GM21576 (cell line): Measurements from ENCODE around the gene PRADC1.

ENCODE experiments used
- ATAC-seq: cut with Tn5 transposase; IDR thresholded peaks from one replicate; pipeline ENCODE4 v1.9.1; 2021; ENCODE audit warnings: mild to moderate bottlenecking, moderate library complexity; ENCODE audit not compliant: unreplicated experiment

The PRADC1 gene

DNA sequence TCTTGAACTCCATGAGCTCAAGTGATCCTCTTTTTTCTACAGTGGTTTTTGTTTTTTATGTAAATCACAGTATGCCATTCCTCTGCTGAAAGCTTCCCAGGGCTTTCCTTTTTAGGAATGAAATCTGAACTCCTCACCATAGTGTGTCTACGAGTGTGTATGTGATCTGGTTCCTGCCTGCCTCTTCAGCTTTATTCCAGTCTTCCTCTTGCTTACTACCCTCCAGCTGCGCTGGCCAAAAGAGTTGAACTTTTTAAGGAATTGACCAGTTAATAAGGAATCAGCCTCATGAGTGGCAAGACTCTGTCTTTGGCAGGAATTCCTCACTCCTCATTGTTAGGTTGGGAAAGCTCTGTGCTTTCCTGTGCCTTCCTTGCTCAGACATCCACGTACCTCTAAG, 5.1 kb upstream of the PRADC1 start:
- no peak for ATAC-seq

DNA sequence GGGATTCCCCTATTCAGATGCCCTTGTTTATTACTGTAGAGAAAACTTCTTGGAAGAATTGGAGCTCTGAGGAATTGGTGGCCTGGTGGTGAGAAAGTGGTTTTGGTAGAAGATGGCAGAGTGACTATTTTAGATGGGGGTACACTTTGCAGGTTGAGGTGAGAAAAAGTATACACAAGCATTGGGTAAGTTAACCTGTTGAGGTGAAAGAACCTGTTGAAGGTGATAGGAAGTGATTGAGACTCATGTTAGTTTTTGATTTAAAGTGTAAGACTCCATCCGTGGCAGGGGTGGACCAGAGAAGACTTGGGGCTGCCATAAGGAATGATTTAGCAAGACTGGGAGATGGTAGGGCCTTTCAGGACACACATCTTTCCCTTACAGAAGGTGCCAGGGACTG, 4.1 kb upstream of the PRADC1 start:
- ATAC-seq = no peak

DNA sequence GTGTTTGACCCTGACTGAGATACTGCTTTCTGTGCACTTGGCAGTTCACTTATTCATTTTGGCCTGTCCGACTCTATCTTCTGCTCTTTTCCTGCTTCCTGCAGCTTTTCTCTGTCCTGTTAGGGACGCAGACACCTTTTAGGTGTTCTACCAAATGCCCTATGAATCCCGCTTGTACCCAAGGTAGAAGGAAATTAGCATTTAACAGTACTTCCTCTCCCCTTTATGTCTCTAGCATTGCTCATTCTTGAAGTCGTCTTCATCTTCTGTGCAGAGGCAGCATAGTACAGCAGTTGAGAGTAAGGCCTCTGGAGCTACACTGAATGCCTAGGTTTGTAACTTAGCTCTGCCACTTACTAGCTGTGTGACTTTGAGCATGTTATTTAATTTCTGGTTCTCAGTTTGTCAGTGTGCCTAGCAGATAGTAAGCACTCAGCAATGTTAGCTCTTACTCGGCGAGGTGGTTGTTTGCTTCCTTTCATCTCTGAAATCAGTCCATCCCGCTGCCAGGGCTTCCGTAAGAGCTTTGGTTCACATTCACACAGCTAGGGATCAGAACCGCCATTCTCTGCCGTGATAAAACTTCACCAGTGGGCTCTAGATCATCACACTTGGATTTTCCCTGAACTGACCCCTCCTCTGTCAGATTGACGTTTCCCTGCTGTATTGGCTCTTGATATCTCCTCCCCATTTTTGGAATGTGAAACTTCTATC, 2.4 kb upstream of the PRADC1 start:
- ATAC-seq = no peak

DNA sequence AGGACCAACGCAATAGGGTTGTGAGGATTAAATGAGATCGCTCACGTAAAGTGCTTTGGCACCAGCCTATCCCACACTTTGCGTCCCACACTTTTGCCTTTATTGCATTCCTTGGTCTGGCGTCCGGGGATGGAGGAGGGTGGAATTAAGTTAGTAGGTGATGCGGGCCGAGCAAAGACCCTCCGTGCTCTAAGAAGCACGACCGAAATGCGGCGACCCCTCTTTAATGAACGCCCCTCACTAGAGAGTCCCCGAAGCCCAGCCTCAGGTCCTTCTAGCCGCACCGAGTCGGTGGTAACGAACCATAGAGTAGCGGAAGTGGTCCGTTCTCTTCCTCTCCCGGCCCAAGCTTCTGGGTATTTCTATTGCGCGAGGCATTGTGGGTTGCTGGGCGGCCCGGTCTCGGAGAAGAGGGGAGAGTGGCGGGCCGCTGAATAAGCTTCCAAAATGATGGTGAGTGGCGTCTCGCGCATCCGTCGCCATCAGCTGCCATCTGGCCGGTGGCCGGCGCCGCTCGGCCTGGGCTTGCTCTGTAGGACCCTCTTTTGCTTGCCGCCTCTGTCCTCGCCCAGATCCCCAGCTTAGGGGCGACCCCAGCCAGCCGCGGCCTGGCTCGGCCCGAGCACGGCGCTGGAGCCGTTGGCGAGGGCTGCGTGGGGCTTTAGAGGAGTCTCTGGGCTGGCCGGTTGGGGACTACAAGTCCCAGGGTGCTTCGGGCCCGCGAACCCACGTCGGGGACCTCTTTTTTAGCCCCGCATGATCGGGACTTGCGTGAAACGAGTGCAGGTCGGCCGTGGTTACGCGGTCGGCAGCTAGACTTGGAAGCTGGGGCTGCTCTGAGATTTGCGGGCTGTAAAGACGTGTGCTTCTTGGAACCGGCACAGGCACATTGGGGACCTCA, 1.1 kb upstream of the PRADC1 start, which contains the start of gene CCT7:
CCT7 (plus strand) TSS at position 377 of the 901 bp plus-strand sequence; CDS start at position 448, 71 bp downstream.
- ATAC-seq = peak; percentile 55

DNA sequence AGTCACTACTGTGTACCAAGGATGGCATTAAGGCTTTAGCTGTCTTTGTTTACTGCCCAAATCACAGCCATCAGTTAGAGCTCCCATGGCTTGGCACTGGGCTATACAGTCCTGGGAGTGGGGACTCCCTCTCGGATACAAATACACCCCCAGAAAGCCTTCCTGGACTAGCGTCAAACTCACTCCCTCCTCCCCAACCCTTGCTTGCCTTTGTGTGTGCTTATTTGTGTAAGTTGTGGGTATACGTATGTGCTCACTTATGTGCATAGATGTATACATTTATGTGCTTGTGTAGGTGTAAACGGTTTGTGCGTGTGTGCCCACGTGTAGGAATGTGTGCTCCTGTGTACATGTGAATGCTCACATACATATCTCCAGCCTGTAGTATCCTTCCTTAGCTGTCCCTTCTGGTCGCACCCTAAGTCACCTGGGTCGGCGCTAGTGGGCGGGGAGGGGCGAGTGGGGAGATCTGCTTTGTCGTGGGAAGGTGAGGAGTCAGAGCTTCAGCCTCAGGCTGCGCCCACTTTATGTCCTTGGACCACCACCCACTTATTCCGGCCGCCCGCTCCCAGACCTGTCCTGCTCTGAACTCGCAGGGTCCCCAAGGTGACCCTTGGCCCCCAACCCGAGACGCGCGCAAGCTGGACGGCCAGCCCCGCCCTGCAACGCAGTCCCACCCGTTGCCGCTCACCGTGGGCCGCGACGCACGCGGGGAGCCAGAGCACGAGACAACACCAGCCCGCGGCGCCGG, 461 bp downstream of the PRADC1 start:
- peak; percentile 2 for ATAC-seq

DNA sequence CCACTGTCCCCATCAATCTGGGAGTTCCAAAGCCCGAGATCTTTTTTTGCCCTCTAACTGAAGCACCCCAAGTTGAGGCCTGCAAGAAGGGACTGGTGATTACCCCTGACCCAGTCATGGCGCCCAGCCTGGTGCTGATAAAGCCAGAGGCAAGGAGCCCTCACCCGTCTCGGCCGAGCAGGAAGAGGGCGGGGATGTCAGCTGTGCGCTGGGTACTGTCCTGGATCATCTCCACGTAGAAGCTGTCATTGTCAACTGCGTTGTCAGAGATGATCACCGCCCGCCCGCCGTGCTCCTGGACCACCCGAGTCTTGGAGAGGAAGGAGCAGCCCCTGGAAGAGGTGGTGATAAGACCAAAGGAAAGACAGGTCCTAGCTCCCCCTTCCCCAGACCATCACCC, 4.4 kb downstream of the PRADC1 start:
- no peak for ATAC-seq

DNA sequence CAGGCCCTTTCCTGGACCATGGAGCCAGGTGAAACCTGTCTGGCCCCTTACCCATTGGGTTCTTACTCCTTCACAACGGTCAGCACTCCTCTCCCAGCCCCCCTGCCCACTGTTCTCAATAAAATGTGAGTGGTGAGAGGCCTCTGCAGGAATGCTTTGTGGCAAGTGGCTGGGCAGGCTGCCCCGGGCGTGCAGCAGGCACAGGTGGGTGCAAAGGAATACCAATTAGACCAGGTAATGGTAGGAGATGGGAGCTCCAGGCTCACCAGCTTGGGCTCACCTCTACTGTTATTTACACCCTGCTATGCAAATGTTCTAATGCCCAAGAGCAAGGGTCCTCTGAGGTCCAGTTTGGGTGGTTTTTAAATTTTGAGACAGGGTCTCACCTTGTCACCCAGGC, 6.0 kb downstream of the PRADC1 start:
- ATAC-seq = no peak

DNA sequence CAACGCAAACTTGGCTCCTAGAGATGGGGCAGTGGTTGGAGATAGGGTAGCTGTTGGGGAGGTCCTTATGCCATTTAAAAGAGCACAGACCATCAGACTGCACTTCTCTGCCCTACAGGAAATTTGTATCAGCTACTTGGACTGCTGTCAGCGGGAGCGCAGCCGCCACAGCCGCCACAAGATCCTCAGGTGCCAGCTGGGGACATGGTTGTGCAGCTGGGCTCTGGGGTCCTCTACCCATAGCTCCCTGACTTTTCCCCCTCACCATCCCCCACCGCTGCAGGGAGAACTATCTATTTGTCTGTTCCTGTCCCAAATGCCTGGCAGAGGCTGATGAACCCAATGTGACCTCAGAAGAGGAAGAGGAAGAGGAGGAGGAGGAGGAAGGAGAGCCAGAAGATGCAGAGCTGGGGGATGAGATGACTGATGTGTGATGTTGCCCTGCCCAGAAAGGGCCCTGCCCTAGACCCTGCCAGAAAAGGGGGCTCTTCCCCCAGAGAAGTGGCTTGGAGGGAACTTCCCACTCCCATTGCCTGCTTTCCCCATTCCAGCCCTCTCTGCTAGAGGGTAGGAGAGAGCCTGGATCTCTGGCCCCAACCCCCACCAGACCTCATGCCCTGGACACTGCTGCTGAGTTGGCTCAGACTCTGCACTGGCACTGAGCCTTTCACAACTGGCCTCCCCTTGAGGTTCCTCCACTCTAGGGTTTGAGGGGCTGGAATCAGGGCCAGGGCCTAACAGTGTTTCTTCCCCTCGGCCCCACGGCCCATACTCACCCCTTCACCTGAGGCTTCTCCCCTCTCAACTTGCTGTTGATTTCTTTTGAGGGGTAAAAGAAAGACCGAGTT, 7.3 kb downstream of the PRADC1 start:
- ATAC-seq = no peak

DNA sequence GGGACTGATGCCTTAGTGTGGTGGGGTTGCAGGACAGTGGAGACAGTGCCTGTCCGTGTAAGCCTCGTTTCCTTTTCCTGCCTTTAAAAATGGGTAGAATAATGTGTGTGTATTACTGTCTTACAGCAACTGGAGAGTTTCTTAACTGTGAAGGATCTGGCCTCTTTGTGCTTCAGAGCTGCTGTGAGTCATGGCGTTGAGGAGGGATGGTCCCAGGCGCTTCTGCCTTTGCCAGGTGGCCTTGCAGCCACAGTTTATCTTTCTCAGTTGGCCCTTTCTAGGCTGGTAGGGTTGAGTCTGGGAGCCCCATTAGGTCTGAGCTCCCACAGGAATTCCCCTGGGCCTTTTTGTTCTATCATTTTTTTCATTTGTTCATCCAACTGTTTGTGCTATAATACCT, 9.2 kb downstream of the PRADC1 start:
- no peak for ATAC-seq

DNA sequence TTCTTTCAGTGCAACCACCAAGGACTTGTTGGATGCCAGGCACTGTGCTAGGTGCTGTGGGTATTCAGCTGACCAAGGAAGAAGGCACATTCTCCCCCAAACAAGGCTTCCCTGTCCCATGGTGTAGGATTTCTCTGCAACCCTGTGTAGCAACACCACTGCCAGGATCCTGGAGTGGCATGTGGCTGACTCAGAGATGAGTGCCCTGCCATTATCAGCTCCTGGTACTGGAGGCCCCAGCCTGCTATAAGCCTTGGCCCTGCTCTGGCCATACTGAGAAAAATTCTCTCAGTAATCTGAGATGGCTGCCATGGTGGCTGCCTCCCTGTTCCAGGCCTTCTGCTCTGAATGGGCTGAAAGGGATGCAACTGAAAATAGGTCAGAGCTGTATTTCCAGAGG, 14.7 kb downstream of the PRADC1 start:
- no peak for ATAC-seq

DNA sequence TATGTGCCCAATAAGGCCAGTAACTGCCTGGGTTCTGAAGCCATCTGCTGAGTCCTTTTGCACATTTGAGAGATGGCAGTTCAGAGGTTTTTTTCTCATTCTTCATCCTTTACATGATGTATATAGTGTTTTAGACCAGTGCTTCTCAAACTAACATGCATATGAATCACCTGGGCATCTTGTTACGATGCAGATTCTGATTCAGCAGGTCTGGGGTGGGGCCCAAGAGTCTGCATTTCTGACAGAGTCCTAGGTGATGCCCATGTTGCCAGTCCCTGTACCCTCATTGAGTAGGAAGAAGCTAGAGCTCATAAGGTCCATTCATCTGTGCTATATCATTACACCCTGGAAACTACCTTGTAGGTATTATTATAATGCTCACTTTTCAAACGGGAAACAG, 15.2 kb downstream of the PRADC1 start:
- ATAC-seq = no peak

DNA sequence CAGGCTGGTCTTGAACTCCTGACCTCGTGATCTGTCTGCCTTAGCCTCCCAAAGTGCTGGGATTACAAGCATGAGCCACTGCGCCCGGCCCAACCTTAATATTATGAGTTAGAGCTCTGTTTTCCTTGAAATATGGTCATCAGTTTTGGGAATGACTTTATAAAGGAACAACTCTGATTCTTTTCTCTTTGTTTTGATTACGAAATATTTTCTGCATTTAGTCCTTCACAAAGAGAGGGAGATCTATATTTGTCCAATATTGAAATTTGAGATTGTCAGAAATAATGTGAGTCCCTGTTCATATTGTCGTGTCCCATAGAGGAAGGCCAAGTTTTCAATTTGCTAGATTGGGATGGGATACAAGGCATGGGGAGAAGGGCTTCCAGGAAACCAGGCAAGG, 15.9 kb downstream of the PRADC1 start:
- ATAC-seq = no peak

DNA sequence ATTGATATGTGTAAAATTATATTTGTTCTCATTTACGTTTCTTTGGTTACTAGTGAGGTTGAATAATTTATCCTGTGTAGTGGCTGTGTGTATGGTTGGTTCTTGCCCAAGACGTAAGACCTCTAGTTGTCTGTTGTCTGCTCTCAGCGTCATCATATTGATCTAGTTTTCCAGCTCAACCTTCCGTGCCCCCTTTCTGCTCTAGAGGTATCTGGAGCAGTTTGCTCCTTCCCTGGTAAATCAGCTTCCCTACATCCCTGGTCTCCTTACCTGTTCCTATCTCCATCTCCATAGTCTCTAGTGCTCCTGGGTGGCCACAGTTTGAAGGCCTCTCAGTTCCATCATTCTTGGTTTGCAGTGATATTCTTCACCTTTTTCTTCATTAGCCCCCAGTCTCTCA, 17.8 kb downstream of the PRADC1 start:
- no peak for ATAC-seq

DNA sequence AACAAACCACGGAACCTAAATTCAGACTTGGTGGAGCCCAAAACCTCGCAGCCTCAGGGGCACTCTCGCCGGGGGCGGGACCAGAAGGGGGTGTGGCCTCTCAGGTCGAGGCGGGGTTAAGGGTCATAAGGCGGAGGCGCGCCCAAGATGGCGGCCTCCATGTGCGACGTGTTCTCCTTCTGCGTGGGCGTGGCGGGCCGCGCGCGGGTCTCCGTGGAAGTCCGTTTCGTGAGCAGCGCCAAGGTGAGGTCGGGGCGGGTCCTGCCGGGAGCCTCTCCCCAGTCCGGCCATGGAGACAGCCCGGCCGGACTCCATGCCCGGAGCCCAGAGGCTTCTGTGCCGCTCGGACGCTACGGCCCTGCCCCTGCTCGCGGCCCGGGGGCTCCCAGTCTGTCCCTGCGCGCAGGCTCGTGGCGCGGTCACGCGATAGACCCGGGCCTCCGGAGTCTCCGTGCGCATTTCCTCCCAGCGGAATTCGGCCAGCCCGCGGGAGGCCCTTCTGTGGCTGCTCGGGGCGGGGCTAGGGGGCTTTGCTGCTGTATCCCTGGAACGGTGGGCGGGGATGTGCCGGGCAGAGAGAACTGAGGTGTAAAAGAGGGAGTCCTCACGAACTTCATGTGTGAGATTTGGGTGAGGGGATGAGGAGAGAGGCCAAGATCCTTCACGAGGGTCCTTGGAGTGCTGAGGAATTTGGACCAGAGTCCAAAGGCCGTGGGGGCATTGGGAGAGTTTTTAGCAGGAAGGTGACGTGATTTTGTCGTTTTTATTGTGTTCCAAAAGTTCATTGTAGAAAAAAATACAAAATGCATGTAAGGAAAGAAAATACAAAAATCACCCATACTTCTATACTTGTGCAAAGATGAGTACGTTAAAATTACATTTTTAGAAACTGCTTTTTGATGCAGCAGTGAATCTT, 18.7 kb downstream of the PRADC1 start, which contains the start of gene SMYD5:
SMYD5 (plus strand) TSS at position 126 of the 916 bp plus-strand sequence; CDS start at position 148, 22 bp downstream.
- peak; percentile 92 for ATAC-seq

DNA sequence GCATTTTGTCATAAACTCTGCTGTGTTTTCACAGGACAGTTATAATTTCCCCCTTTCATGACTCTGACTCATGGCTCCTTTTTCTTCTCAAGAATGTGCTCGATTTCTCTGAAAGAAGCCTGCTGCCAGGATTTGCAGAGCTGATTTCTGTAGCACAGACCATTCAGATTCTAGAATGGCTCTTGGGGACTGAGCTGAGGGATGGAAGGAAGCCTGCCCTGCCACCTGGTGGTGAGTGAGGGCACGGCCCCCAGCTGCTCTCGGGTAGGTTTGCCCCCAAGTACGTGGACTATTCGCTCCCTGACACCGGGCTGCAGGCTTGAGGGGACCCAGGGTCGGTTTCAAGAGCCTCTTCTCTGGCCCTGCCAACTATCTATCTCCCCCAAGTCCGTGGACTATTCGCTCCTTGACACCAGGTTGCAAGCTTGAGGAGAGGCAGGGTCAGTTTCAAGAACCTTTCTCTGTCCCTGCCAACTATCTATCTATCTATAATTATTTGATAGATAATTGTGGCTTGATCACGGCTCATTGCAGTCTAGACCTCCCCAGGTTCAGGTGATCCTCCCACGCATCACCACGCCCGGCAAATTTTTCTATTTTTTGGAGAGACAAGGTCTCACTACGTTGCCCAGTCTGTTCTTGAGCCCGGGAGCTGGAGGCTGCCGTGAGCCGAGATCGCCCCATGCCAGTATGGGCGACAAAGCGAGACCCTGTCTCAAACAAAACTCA, 20.4 kb downstream of the PRADC1 start:
- peak; percentile 73 for ATAC-seq

DNA sequence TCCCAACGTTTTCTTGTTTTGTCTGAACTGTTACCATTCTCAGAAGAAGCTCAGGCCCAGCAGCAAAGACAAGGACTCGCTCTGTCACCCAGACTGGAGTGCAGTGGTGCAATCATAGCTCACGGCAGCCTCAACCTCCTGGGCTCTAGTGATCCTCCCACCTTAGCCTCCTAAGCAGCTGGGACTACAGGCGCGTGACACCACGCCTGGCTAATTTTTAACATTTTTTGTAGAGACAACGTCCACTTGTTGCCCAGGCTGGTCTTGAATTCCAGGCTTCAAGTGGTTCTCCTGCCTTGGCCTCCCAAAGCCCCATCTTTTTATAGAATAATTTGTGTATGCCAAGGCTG, 21.0 kb downstream of the PRADC1 start:
- ATAC-seq = no peak

DNA sequence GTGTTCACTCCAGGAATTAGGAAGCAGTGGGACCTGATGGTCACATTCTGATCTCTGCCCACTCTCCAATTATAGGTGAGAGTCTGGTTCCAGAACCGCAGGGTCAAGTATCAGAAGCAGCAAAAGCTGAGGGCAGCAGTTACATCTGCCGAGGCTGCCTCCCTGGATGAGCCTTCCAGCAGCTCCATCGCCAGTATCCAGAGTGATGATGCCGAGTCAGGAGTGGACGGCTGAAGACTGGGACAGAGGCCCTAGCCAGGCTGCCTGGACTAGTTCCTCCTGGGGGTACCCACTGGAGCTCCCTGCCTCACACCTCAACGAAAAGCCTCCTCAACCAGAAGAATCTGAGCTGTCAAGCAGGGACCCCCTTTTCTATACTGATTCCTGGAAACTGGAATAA, 22.3 kb downstream of the PRADC1 start:
- ATAC-seq = no peak

DNA sequence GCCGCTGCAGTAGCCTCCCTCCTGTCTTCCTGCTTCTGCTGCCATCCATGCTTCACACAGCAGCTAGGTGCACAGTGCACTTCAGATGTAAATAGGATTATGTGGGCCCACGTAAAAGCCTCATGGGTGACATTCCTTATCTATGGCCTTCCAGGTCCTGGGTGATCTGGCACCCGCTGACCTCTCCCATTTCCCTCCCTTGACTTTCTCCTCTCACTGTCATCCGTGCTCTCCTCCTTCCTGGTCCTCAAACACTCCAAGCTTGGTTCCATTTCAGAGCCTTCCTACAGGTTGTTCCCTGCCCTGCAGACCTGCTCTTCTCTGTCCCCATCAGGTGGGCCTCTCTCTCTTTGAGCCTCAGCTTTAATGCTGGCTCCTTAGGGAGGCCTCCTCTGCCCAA, 23.0 kb downstream of the PRADC1 start:
- no peak for ATAC-seq

DNA sequence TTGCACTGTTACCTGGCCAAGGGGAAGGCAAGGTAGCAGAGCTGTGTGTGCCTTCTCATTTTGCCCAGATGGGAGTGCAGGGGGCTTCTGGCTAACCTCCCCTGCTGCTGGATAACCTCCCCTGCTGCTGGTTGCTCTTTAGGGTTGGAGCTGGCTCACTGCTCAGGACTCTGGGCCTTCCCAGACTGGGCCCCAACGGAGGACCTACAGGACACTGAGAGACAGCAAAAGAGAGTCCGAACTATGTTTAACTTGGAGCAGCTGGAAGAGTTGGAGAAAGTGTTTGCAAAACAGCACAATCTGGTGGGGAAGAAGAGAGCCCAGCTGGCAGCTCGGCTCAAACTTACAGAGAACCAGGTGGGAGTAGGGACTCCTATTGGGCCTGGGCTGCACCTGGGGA, 24.8 kb downstream of the PRADC1 start:
- no peak for ATAC-seq
